ENCODE data around the gene HLA-DMA. TPM values are rescaled to one million over a fixed set of nuclear protein-coding genes. Genes with fewer than 3 reads are reported as not detected.

HLA-DMA gene
- total RNA-seq, 1 donor from 2014 or later = 4.7 TPM

DNA sequence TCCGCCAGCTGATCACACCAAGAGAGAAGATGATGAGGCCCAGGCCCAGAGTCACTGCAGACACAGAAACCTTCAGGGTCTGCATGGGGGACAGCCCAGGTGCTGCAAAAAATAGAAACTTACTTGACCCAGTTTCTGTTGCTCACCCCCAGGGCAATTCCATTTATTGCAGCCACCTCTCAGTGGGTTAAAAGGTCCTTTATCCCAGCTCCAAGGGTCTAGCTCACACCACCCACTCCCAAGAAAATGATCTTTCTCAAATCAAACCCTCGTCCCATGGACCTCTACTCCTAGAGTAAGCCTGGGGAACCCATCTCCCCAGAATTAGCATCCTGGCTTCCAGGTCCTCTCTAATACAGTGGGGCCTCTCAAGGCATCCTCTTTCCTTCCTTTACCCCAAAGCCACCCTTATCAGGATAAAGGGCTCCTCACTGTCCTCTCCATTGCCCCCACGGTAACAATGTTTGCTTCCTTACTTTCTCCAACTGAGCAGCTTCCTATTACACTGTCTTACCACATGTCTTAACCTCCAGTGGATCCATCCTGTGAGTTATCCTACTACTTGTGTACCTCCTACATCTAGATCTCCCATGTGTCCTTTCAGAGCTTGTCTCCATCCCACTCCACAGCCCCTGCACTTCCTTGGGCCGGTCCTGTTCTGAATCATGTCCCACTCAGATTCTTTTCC lies 17.2 kb downstream of the HLA-DMA start:
- TF ChIP-seq, protein P1, sequence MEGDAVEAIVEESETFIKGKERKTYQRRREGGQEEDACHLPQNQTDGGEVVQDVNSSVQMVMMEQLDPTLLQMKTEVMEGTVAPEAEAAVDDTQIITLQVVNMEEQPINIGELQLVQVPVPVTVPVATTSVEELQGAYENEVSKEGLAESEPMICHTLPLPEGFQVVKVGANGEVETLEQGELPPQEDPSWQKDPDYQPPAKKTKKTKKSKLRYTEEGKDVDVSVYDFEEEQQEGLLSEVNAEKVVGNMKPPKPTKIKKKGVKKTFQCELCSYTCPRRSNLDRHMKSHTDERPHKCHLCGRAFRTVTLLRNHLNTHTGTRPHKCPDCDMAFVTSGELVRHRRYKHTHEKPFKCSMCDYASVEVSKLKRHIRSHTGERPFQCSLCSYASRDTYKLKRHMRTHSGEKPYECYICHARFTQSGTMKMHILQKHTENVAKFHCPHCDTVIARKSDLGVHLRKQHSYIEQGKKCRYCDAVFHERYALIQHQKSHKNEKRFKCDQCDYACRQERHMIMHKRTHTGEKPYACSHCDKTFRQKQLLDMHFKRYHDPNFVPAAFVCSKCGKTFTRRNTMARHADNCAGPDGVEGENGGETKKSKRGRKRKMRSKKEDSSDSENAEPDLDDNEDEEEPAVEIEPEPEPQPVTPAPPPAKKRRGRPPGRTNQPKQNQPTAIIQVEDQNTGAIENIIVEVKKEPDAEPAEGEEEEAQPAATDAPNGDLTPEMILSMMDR (IDR thresholded peaks at IDR 0.05; ENCODE audit: insufficient read depth, low read length, poor library complexity, severe bottlenecking) = no peak
- Histone ChIP-seq H3K27me3 (ENCODE audit: control insufficient read depth, insufficient read depth, low read length) (peaks cover 40% of the 10 kb centered on the region), H3K4me3 (ENCODE audit: low read depth, low read length) (no peak overlapping the region), H3K36me3 (ENCODE audit: control insufficient read depth, insufficient read depth, low read length) (no peaks in the 10 kb centered on the region)
- no peak for DNase-seq (ENCODE audit: low read depth)

DNA sequence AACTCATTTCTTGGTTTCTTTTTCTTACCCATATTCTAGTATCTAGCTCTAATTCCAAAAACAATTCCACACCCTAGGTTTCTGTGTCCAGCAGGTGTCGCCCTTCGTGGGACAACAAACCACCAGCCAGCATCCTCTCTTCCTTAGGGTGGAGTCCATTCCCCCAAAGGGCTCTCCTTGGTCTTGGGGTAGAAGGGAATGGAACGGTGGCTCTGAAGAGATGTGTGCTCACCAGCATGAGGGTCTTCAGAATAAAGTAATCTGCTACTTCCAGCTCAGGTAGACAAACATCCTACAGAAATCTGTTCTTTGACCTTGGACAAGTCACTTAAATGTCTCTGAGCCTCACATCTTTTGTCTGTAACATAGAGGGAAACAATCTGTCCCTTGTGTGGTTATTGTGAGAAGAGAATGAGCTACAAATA lies 19.2 kb downstream of the HLA-DMA start:
- peak; percentile 31 for DNase-seq (ENCODE audit: low read depth)
- Histone ChIP-seq H3K4me3 (ENCODE audit: low read depth, low read length) (no peak overlapping the region), H3K36me3 (ENCODE audit: control insufficient read depth, insufficient read depth, low read length) (no peaks in the 10 kb centered on the region), H3K27me3 (ENCODE audit: control insufficient read depth, insufficient read depth, low read length) (peaks cover 39% of the 10 kb centered on the region)
- TF ChIP-seq, protein P1 (IDR thresholded peaks at IDR 0.05; ENCODE audit: insufficient read depth, low read length, poor library complexity, severe bottlenecking) = peak; percentile 83

DNA sequence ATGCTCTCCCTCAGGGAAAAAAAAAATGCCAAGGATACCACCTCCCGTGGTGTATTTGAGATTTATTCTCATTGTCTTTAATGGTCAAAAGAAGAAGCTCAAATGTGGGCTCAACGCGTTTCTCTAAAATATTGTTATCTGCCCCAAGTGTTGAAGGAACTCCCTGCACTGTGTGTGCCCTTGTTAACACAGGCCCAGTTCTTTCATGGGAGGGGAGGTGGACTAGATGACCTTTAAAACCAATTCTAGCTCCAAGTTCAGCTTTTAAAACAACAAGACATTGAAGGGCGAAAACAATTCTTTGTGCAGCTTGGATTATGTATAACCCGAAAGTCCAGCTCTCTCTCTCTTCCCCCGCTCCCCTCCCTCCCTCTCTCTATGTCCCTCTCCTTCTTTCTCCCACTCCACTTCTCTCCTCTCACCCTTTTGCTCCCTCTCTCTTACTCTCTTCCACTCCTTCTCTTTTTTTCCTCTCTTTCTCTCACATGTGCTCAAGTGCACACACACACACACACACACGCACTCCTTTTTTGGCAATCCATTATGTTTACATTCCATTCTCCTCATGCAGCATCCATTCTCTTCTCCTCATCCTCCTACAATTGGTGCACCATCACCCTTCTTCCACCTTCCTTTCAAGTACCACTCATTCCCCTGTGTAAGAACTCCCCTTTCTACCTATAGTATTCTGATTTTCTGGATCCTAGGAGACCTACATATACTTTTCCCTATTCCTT lies 20.6 kb downstream of the HLA-DMA start:
- DNase-seq (ENCODE audit: low read depth) = no peak
- TF ChIP-seq, protein P1 (IDR thresholded peaks at IDR 0.05; ENCODE audit: insufficient read depth, low read length, poor library complexity, severe bottlenecking) = no peak
- H3K27me3 ChIP-seq (ENCODE audit: control insufficient read depth, insufficient read depth, low read length) = peaks cover 29% of the 10 kb centered on the region
- H3K36me3 ChIP-seq (ENCODE audit: control insufficient read depth, insufficient read depth, low read length) = no peaks in the 10 kb centered on the region
- H3K4me3 ChIP-seq (ENCODE audit: low read depth, low read length) = no peak overlapping the region

DNA sequence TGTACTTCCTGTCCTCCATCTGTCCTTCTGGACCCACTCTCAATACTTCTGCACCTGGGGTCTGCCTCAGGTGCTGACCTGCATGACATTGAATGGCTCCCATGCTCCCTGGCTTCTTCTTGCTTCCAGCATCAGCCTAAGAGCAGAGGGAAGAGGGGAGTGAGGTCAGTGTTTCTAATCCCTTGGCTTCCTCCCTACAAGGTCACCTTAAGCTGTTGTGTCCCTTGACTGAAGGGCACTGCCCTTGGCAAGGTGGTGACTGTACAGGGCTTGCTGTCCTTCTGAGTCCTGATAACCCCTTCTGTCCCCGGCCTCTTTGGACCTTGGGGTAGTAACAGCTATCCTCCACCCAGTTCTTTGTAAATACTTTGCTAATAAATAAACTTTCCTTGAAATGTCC lies 21.7 kb downstream of the HLA-DMA start:
- Histone ChIP-seq H3K36me3 (ENCODE audit: control insufficient read depth, insufficient read depth, low read length) (no peaks in the 10 kb centered on the region), H3K27me3 (ENCODE audit: control insufficient read depth, insufficient read depth, low read length) (peaks cover 24% of the 10 kb centered on the region), H3K4me3 (ENCODE audit: low read depth, low read length) (no peak overlapping the region)
- TF ChIP-seq, protein P1 (IDR thresholded peaks at IDR 0.05; ENCODE audit: insufficient read depth, low read length, poor library complexity, severe bottlenecking) = no peak
- no peak for DNase-seq (ENCODE audit: low read depth)

DNA sequence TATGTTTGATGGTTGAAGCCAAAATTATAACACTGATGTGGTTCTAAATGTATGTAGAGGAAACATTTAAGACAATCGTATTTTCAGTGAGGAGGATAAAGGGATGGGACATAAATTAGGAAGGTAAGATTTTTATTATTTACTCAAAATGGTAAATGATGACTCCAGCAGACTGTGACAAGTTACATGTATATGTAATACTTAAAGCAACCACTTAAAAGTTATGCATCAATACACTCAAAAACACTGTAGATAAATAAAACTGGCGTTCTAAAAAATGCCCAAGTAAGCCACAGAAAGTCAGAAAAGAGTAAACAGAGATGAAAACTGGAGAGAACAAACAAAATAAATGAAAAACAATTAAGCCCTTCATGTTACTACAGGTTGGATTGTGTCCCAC lies 30.8 kb downstream of the HLA-DMA start:
- TF ChIP-seq, protein P1 (IDR thresholded peaks at IDR 0.05; ENCODE audit: insufficient read depth, low read length, poor library complexity, severe bottlenecking) = no peak
- no peak for DNase-seq (ENCODE audit: low read depth)
- H3K27me3 ChIP-seq (ENCODE audit: control insufficient read depth, insufficient read depth, low read length) = no peaks in the 10 kb centered on the region
- H3K36me3 ChIP-seq (ENCODE audit: control insufficient read depth, insufficient read depth, low read length) = no peaks in the 10 kb centered on the region
- no peak overlapping the region for H3K4me3 ChIP-seq (ENCODE audit: low read depth, low read length)

All from kidney epithelial cell (primary cell).